SK-N-SH treated with all-trans-retinoic acid at 6 μM for 48 hours (cell line): Measurements from ENCODE around the gene DOCK1.

Experiments used
- BACH2 ChIP-seq: fragments of 250-450 bp; sonication (Bioruptor Pico); IDR thresholded peaks from 2 replicates; pipeline ENCODE4 v1.9.0; 2021; ENCODE audit warnings: mild to moderate bottlenecking, borderline replicate concordance
- CREB5 ChIP-seq: fragments of 250-450 bp; sonication (Bioruptor Pico); IDR thresholded peaks from 2 replicates; pipeline ENCODE4 v1.5.1; 2020; ENCODE audit warnings: low read depth, mild to moderate bottlenecking, moderate library complexity
- ESRRG ChIP-seq: fragments of 250-450 bp; sonication (Bioruptor Pico); IDR thresholded peaks from 2 replicates; pipeline ENCODE4 v1.6.1; 2021; ENCODE audit warnings: mild to moderate bottlenecking
- OSR1 ChIP-seq: fragments of 250-450 bp; sonication (Bioruptor Pico); IDR thresholded peaks from 2 replicates; pipeline ENCODE4 v1.8.0; 2022; ENCODE audit warnings: moderate library complexity, mild to moderate bottlenecking, inconsistent platforms
- PATZ1 ChIP-seq: fragments of 250-450 bp; sonication (Bioruptor Pico); IDR thresholded peaks from 2 replicates; pipeline ENCODE4 v1.8.0; 2020; ENCODE audit warnings: mild to moderate bottlenecking, moderate library complexity, borderline replicate concordance
- RARB ChIP-seq: fragments of 250-450 bp; sonication (Bioruptor Pico); IDR thresholded peaks from 2 replicates; pipeline ENCODE4 v1.8.0; 2021; ENCODE audit warnings: mild to moderate bottlenecking, moderate library complexity

GRCh38 chr10:127216274-127216673 lies 311.0 kb downstream of the DOCK1 start:
- no peak for TF ChIP-seq OSR1
- no peak for TF ChIP-seq CREB5 (CRISPR knock-in tag)
- no peak for TF ChIP-seq PATZ1 (CRISPR knock-in tag)
- no peak for TF ChIP-seq RARB (CRISPR knock-in tag)
- no peak for TF ChIP-seq BACH2
- no peak for TF ChIP-seq ESRRG
